HG03575 (cell line): ENCODE measurements around the gene NBAS.
"Not testable (repeated sequence)": the region's sequence is repeated elsewhere in the genome, so short reads cannot be mapped to it uniquely, and the experiment has no call there.

Experiments
- ATAC-seq: cut with Tn5 transposase; IDR thresholded peaks from one replicate; pipeline ENCODE4 v1.9.1; 2021; ENCODE audit not compliant: unreplicated experiment, insufficient number of reproducible peaks, low FRiP score; ENCODE audit errors: extremely low read depth

NBAS gene

DNA sequence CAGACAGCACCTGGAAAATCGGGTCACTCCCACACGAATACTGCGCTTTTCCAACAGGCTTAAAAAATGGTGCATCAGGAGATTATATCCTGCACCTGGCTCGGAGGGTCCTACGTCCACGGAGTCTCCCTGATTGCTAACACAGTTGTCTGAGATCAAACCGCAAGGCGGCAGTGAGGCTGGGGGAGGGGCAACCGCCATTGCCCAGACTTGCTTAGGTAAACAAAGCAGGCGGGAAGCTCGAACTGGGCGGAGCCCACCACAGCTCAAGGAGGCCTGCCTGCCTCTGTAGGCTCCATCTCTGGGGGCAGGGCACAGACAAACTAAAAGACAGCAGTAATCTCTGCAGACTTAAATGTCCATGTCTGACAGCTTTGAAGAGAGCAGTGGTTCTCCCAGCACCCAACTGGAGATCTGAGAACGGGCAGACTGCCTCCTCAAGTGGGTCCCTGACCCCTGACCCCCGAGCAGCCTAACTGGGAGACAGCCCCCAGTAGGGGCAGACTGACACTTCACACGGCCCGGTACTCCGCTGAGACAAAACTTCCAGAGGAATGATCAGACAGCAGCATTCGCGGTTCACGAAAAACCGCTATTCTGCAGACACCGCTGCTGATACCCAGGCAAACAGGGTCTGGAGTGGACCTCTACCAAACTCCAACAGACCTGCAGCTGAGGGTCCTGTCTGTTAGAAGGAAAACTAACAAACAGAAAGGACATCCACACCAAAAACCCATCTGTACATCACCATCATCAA is 121.2 kb downstream of the NBAS start:
- ATAC-seq = not testable (repeated sequence)

DNA sequence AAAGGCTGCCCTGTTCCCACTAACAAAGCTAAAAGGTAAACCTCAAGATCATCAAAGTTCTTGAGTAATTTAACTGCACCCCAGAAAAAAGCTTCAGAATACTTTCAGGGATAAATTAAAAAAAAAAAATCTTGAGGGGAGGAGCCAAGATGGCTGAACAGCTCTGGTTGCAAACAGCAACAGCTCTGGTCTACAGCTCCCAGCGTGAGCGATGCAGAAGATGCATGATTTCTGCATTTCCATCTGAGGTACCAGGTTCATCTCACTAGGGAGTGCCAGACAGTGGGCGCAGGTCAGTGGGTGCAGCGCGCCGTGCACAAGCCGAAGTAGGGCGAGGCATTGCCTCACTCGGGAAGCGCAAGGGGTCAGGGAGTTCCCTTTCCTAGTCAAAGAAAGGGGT is 121.8 kb downstream of the NBAS start:
- not testable (repeated sequence) for ATAC-seq

DNA sequence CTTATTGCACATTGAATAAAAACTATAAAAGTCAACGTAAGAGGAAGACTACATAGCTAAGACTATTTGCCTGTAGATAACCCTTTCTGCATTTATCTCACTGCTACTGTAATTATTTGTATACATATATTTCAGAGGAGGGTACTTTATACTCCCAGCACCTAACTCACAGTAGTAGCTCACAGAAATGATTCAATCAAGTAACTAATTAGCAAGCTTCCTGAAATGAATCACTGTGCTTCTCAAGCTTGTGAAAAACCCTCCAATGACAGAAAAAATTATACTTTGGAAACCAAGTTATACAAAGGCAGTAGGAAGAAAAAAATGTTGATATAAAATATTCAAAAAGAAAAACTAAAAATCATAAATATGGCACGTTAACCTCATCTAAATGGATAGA is 124.9 kb downstream of the NBAS start:
- ATAC-seq = no peak

DNA sequence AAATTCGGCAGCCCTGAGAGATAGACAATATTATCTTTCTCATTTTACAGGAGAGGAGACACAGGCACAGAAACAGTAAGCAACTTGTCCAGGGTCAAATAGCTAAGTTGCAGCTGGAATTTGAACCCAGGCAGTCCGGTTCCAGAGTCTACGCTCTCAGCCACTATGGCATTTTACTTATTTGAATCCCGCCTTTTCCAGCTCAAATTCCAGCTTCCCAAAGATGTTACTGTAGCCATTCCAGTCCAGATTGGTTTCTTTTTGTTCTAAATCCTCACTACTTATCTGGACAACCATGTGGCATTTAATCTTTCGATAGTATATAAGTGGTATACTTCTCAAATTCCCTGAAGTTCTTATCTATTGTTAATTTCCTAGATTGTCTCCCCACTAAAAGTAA is 125.7 kb downstream of the NBAS start:
- ATAC-seq = no peak

DNA sequence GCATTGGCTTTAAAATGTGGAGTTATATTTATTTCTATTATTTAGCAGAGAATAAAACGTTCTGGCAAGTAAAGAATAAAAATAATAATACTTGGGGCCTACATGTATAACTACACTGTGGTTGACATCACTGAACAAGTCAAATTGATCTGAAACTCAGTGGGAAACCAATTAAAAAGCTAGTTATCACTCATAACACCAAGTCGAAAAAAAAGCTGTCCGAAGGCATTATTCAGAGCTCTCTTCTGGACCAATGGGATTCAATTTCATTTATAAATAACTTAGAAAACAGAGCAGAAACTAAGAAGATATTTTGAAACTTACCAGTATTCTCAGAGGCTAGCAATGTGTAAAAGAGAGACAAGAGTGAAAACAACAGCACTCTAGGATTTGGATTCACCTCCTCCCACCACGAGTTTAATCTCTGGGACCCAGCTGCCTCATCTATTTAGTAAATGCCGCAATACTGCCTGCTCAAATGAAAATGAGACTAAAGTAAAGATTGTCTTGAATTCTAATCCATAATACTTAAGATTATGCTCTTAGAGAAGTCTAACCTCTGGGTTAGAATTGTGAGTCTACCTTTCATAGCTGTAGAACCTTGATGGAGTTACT is 128.4 kb downstream of the NBAS start:
- ATAC-seq = no peak

DNA sequence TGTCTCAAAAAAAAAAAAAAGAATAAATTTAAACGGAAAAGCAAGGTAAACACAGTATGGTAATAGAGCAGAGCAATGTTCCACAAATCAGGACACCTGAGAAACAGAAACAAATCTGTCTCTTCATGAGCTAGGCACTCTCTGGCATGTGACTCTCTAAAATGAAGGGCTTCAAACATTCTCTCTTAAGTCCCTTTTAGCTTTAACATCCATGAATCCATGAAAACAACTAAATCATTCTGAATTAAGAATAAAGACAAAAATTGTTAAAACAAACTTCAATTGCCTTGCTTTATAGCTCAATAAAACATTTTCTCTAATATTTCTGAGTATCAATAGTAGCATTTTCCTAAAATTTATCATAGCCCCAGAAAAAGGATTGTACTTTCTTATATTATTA is 132.1 kb downstream of the NBAS start:
- ATAC-seq = no peak

DNA sequence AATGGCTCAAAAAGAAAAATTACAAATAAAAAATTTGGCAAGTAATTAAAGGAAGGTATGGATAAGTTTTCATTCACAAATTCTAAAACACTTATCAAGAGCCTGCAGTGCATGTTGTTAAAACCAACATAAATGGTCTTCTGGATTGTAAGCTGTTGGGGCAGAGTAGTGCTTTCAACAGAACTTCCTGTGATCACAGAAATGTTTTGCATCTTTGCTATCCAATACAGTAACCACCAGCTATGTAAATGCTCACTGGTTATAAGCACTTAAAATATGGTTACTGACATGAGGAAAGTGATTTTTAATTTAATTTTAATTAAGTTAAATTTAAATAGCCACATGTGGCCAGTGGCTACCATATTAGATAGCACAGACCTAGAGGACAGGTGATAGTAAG is 133.1 kb downstream of the NBAS start:
- ATAC-seq = no peak

DNA sequence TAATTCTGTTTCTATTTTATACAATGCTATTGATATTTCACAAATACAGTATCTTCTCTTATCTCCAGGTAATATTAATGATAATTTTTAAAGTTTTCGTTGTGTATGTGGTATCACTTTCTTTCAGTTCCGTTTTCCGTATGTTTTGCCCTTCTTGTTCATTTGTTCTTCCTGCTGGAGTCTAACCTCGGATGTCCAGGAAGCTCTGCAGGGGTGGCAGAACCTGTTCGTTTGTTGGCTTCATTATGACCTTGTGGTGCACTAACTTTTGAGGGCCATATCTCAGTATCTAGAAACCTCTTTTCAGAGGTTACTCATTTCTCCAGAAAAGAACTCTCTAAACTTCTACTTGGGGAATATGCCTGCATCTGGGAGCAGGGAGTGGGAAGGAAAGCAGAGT is 134.5 kb downstream of the NBAS start:
- no peak for ATAC-seq

DNA sequence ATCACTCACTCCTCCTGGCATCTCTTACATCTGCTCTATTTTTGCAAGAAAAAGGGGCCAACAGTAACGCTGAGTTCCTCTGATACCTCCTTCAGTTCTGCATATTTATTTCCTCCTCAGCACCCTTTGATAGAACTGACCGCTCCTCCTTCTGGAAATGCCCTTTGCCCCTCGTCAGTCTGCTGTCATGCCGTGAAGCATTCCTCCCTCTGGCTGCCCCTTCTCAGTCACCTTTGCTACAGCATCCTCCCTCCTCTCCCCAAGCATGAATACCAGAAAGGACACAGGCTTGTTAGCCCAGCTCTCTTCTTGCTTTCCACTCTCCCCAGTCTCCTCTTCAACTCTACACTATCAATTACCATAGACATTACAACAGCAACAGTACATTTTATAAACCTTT is 135.4 kb downstream of the NBAS start:
- no peak for ATAC-seq

DNA sequence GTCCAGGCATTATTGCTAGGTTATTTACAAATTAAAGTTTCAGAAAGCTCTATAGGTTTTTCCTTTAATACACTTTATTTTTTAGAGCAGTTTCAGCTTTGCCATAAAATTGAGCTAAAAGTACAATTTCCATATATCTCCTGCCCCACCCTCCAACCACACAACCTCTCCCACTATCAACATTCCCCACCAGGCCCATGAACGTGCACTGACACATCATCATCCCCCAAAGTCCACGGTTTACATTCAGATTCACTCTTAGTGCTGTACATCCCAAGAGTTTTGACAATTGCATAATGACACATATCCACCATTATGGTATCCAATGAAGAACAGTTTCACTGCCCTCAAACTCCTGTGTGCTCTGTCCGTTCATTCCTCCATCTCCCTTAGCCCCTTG is 139.4 kb downstream of the NBAS start:
- no peak for ATAC-seq

DNA sequence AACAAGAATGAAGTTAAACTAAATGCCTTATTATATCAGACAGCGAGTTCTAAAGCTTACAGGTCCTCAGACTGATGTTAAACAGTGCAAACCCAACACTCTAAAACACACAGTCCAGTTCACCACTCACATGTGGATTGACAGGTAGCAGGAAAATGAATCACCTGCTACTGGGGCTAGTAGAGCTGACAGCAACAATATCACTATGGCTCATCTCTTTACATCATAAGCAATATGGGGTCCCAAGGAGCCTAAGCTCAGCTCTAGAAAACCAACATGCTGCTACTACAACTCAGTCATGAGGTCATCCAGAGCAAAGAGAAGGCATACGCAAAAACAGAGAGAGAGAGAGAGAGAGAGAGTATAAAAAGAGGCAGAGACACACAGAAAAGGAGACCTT is 145.4 kb downstream of the NBAS start:
- ATAC-seq = no peak

DNA sequence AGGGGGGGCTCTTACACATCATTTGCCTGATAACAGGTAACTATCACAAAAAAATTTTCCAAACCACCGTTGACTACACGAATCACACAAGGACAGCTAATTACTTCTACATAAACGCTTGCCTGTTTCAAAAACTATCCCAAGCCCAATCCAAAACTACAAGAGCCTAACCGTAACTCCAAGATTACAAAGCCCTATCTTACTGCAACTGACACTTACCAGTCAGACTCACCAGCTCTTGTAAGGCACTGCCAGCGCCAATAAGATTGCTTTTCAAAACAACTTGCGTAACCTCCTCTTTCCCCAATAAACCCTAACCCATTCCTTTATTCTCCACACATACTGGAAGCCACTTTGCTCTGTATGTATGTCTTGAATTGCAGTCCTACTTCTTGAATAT is 148.4 kb downstream of the NBAS start:
- no peak for ATAC-seq

DNA sequence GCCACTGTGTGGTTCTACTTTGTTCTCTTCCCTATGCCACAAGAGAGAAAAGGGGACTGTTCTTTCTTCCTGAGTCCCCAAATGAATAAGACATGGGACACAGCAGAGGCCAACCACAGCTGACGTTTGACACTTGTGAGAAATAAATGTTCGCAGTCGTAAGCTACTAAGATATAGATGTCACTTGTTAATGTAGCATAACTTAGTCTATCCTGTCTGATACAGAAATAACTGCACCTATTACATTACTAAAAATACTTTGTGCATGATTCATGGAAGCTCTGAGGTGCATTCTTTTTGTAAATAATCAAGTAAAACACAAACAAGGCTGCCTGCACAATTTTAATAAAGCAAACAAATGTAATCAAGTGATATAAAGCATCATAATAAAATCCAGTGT is 148.8 kb downstream of the NBAS start:
- no peak for ATAC-seq

DNA sequence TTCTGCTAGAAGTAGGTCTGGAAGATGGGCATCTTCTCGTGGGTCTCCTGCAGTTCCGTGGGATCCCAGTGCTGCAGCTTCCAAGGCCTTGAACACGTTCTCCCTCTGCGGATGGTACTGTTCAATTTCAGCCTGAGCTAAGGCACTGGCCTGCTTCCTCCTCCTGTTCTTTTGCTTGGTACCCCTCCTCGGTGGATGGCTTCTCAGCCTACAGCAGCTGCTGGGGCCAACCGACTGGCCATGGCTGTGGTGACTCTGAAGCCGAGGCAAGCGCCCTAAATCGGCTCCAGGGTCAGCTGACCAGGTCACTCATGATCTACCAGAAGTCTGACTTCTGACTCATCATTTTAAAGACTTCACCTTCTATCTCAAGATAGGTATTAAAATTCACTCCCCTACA is 150.2 kb downstream of the NBAS start:
- ATAC-seq = no peak

DNA sequence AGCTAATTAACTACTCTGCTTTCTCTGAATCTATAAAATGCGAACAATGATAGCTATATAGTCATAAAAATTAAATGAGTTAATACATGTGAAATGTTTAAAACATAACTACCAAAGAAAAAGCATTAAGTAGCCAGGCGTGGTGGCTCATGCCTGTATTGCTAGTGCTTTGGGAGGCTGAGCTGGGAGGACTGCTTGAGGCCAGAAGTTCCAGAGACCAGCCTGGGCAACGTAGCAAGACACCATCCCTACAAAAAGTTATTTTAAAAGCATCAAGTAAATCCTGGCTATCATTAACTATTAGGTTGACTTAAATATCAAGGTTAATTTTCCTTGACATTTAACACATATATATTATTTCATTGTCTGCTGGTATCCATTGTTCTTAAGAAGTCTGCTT is 152.4 kb downstream of the NBAS start:
- ATAC-seq = no peak

DNA sequence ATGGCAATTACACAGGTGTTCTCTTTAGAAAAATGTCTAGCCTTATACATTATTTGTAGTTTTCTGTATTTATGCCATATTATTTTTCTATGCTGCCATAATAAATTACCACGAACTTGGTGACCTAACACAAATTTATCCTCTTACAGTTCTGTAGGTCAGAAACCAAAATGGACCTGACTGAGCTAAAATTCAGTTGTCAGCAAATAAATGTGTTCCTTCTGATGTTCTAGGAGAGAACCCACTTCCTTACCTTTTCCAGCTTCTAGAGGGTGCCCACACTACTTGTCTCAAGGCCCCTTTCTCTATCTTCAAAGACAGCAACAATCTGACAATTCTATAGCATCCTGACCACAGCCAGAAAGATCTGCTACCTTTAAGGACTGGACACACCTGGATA is 153.5 kb downstream of the NBAS start:
- ATAC-seq = no peak

DNA sequence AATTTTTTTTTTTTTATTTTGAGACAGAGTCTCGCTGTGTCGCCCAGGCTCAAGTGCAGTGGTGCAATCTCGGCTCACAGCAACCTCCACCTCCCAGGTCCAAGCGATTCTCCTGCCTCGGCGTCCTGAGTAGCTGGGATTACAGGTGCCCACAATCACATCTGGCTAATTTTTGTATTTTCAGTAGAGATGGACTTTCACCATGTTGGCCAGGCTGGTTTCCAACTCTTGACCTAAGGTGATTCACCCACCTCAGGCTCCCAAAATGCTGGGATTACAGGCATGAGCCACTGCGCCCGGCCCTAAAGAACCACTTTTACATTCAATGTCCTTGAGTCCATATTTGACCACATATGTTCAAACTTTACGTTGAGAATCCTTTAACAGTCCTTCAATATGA is 156.6 kb downstream of the NBAS start:
- not testable (repeated sequence) for ATAC-seq

DNA sequence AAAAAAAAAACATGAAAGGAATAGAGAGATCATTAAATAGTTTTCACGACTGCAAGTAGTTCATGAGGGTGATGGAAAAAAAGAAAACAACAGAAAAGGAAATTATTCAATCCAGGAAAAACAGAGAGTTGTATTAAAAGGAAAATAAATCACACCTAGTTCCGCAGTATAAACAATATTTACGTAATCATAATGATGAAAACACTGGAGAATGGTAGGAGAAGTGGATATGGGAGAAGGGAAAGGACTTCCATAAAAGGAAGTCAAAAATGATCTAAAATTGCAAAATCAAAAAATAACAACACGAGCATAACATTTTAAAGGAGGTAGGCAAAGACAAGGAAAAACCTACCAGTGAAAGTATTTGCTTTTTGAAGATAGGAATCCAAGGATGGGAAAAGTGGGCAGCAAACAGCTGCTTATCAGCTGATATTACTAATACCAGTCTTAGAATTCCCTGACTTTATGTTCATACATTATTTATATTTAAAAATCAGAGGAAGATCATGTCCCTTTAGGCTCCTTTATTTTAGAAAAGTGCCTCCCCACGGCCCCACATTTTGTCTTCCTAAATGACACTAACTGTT is 160.8 kb downstream of the NBAS start:
- ATAC-seq = no peak

DNA sequence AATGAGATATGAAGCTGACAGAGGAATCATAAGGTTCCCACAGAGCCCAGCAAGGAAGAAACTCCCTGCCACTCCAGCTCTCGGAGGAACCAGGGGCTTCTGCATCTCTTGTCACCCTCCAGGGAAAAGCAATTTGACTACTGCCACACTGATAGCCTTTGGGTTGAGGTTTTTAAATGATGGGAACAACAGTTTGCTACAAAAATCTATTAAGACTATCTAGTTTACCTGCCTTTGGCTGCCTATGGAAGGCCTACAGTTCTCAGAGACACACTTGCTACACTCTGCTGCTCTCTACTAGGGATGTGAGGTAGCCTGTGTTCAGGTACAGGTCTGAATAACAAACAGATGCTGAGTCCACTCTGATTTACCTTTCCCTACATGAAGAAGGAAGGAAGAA is 161.9 kb downstream of the NBAS start:
- no peak for ATAC-seq

DNA sequence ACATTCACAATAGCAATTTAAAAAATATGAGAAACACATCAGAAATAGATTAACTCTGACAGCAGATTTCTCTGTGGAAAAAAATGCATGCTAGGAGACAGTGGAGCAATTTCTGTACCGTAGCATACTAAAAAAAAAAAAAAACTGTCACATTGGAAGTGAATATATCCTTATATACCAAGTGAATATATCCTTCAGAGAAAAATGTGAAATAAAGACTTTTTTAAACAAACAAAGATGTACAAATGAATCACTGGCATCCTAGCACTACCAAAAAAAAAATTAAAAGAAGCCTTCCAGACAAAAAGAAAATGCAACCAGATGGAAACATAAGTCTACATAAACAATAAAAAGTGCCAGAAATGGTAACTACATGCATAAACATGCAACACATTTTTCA is 169.4 kb downstream of the NBAS start:
- ATAC-seq = no peak

DNA sequence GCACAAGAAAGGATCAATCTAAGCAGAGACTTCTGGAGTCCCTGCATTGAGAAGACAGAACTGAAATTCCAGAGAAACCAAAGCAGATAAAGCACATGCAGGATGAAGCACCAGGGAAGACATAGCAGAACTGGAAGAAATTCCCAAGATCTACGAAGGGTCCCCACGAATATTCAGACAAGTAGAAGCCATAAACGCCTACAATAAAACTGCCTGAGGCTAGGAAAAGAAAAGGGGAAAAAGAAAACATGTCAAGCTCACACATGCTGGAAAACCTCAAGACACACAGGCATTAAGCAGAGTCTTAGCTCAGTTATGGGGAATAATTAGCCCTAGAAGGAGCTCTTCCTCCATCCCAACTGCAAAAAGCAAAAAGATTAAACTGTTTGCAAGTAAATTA is 171.2 kb downstream of the NBAS start:
- ATAC-seq = no peak
